IPS-18c (cell line): ENCODE results near the gene PROSER3.

Experiments
- H3K4me3 ChIP-seq: 2 replicates; pipeline ENCODE4 v1.7.0; 2013; ENCODE audit warnings: low read depth, mild to moderate bottlenecking, low read length, moderate library complexity; ENCODE audit not compliant: insufficient read depth
- H3K9me3 ChIP-seq: one replicate; pipeline ENCODE4 v1.6.1; 2013; ENCODE audit warnings: mild to moderate bottlenecking, low read length, moderate library complexity; ENCODE audit not compliant: control insufficient read depth, insufficient read depth

The PROSER3 gene

GRCh38 chr19:35816846-35817245 lies 58.9 kb downstream of the PROSER3 start:
- Histone ChIP-seq H3K9me3 (no peaks in the 10 kb centered on the region), H3K4me3 (no peak overlapping the region)

- H3K9me3 ChIP-seq, result no peaks in the 10 kb centered on the region
- H3K4me3 ChIP-seq, result no peak overlapping the region
Observed at GRCh38 chr19:35818445-35818844, 60.5 kb downstream of the PROSER3 start.
